Liver (tissue), 3 donors: Measurements from ENCODE around the gene KLF6.
A peak's percentile ranks its signal among the peaks of the same experiment; 100 is the strongest.

Experiments
- FOXA1 ChIP-seq: IDR thresholded peaks from 2 replicates; pipeline ENCODE4 v1.6.1; 2016; ENCODE audit warnings: antibody characterized with exemption
- GABPA ChIP-seq, 2 donors: IDR thresholded peaks in 1 of 2; conservative IDR thresholded peaks in 1 of 2; 2 replicates each; pipeline ENCODE4 v1.6.1; 2016; ENCODE audit warnings: antibody characterized with exemption in 2 of 2, mild to moderate bottlenecking in 1 of 2, moderate library complexity in 1 of 2
- JUND ChIP-seq, 2 donors: IDR thresholded peaks; 2 replicates each; pipeline ENCODE4 v1.6.1; 2016; ENCODE audit warnings: antibody characterized with exemption in 2 of 2
- RAD21 ChIP-seq, 2 donors: IDR thresholded peaks; 2 replicates each; pipeline ENCODE4 v1.6.1; 2016; ENCODE audit warnings: antibody characterized with exemption in 2 of 2, mild to moderate bottlenecking in 2 of 2
- RXRA ChIP-seq, 2 donors: IDR thresholded peaks; 2 replicates each; pipeline ENCODE4 v1.6.1; 2017 to 2018; ENCODE audit warnings: antibody characterized with exemption in 2 of 2, mild to moderate bottlenecking in 1 of 2
- TAF1 ChIP-seq: conservative IDR thresholded peaks from 2 replicates; pipeline ENCODE4 v1.6.1; 2016; ENCODE audit warnings: antibody characterized with exemption, mild to moderate bottlenecking
- YY1 ChIP-seq: IDR thresholded peaks from 2 replicates; pipeline ENCODE4 v1.6.1; 2016; ENCODE audit warnings: antibody characterized with exemption, mild to moderate bottlenecking
- TF ChIP-seq, protein P1 (sequence below): IDR thresholded peaks from 2 replicates; pipeline ENCODE4 v1.6.1; 2016; ENCODE audit warnings: antibody characterized with exemption
- TF ChIP-seq, protein P2 (sequence below): fragments of 150-350 bp; IDR thresholded peaks from 2 replicates; pipeline ENCODE4 v1.5.1; 2017; ENCODE audit warnings: improper control_type of control experiment, low read depth, low read length; ENCODE audit not compliant: missing input control
- TF ChIP-seq, protein P3 (sequence below): IDR thresholded peaks from 2 replicates; pipeline ENCODE4 v1.6.1; 2016; ENCODE audit warnings: antibody characterized with exemption
- TF ChIP-seq, protein P4 (sequence below): IDR thresholded peaks from 2 replicates; pipeline ENCODE4 v1.6.1; 2016; ENCODE audit warnings: antibody characterized with exemption, mild to moderate bottlenecking
- TF ChIP-seq, protein P5 (sequence below): IDR thresholded peaks from 2 replicates; pipeline ENCODE4 v1.6.1; 2016; ENCODE audit warnings: antibody characterized with exemption
- donor health status: healthy.
- donor health status: healthy.

DNA sequence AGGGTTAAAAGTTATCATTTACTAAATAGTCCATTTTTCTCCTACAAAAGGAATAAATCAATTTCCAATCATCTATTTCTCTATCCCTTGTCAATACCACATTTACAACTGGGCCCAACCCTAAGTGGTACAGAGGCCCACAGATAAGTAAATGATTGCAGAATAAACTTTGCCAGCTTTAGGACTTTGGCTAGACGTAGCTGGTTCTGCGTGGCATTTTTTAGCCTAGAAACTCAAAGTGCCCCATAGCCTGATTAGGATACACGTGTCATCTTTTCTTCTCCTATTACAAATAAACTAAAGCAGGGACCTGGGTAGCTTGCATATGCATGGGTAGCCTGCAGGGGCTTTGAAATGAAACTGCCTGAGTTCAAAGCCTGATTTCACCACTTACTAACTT is 56.4 kb downstream of the KLF6 start:
- TF ChIP-seq, protein P1, sequence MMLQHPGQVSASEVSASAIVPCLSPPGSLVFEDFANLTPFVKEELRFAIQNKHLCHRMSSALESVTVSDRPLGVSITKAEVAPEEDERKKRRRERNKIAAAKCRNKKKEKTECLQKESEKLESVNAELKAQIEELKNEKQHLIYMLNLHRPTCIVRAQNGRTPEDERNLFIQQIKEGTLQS, result no peak
- TF ChIP-seq, protein P2, sequence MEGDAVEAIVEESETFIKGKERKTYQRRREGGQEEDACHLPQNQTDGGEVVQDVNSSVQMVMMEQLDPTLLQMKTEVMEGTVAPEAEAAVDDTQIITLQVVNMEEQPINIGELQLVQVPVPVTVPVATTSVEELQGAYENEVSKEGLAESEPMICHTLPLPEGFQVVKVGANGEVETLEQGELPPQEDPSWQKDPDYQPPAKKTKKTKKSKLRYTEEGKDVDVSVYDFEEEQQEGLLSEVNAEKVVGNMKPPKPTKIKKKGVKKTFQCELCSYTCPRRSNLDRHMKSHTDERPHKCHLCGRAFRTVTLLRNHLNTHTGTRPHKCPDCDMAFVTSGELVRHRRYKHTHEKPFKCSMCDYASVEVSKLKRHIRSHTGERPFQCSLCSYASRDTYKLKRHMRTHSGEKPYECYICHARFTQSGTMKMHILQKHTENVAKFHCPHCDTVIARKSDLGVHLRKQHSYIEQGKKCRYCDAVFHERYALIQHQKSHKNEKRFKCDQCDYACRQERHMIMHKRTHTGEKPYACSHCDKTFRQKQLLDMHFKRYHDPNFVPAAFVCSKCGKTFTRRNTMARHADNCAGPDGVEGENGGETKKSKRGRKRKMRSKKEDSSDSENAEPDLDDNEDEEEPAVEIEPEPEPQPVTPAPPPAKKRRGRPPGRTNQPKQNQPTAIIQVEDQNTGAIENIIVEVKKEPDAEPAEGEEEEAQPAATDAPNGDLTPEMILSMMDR, result peak; percentile 19
- TF ChIP-seq GABPA (IDR thresholded peaks at IDR 0.05 in 1 of 2, conservative IDR thresholded peaks at IDR 0.05 in 1 of 2), result no peak
- TF ChIP-seq, protein P3, sequence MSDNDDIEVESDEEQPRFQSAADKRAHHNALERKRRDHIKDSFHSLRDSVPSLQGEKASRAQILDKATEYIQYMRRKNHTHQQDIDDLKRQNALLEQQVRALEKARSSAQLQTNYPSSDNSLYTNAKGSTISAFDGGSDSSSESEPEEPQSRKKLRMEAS, result peak; percentile 51
- TF ChIP-seq, protein P4, sequence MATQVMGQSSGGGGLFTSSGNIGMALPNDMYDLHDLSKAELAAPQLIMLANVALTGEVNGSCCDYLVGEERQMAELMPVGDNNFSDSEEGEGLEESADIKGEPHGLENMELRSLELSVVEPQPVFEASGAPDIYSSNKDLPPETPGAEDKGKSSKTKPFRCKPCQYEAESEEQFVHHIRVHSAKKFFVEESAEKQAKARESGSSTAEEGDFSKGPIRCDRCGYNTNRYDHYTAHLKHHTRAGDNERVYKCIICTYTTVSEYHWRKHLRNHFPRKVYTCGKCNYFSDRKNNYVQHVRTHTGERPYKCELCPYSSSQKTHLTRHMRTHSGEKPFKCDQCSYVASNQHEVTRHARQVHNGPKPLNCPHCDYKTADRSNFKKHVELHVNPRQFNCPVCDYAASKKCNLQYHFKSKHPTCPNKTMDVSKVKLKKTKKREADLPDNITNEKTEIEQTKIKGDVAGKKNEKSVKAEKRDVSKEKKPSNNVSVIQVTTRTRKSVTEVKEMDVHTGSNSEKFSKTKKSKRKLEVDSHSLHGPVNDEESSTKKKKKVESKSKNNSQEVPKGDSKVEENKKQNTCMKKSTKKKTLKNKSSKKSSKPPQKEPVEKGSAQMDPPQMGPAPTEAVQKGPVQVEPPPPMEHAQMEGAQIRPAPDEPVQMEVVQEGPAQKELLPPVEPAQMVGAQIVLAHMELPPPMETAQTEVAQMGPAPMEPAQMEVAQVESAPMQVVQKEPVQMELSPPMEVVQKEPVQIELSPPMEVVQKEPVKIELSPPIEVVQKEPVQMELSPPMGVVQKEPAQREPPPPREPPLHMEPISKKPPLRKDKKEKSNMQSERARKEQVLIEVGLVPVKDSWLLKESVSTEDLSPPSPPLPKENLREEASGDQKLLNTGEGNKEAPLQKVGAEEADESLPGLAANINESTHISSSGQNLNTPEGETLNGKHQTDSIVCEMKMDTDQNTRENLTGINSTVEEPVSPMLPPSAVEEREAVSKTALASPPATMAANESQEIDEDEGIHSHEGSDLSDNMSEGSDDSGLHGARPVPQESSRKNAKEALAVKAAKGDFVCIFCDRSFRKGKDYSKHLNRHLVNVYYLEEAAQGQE, result peak; percentile 26
- TF ChIP-seq RAD21 (IDR thresholded peaks at IDR 0.05), result peak; percentile 45 to 46
- no peak for TF ChIP-seq TAF1
- peak; percentile 53 for TF ChIP-seq YY1
- TF ChIP-seq, protein P5, sequence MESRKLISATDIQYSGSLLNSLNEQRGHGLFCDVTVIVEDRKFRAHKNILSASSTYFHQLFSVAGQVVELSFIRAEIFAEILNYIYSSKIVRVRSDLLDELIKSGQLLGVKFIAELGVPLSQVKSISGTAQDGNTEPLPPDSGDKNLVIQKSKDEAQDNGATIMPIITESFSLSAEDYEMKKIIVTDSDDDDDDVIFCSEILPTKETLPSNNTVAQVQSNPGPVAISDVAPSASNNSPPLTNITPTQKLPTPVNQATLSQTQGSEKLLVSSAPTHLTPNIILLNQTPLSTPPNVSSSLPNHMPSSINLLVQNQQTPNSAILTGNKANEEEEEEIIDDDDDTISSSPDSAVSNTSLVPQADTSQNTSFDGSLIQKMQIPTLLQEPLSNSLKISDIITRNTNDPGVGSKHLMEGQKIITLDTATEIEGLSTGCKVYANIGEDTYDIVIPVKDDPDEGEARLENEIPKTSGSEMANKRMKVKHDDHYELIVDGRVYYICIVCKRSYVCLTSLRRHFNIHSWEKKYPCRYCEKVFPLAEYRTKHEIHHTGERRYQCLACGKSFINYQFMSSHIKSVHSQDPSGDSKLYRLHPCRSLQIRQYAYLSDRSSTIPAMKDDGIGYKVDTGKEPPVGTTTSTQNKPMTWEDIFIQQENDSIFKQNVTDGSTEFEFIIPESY, result peak; percentile 43
- TF ChIP-seq FOXA1, result no peak
- peak; percentile 59 to 81 for TF ChIP-seq RXRA (IDR thresholded peaks at IDR 0.05)
- peak in 1 of 2 donors; percentile 34 for TF ChIP-seq JUND (IDR thresholded peaks at IDR 0.05)
